ENCODE measurements around the gene KRI1. TPM values are rescaled to one million over a fixed set of nuclear protein-coding genes. Genes with fewer than 3 reads are reported as not detected.
A peak's percentile ranks its signal among the peaks of the same experiment; 100 is the strongest.

The KRI1 gene
- total RNA-seq, 6 experiments from 2014 or later = 12.8 to 20.2 (median 17.5) TPM

DNA sequence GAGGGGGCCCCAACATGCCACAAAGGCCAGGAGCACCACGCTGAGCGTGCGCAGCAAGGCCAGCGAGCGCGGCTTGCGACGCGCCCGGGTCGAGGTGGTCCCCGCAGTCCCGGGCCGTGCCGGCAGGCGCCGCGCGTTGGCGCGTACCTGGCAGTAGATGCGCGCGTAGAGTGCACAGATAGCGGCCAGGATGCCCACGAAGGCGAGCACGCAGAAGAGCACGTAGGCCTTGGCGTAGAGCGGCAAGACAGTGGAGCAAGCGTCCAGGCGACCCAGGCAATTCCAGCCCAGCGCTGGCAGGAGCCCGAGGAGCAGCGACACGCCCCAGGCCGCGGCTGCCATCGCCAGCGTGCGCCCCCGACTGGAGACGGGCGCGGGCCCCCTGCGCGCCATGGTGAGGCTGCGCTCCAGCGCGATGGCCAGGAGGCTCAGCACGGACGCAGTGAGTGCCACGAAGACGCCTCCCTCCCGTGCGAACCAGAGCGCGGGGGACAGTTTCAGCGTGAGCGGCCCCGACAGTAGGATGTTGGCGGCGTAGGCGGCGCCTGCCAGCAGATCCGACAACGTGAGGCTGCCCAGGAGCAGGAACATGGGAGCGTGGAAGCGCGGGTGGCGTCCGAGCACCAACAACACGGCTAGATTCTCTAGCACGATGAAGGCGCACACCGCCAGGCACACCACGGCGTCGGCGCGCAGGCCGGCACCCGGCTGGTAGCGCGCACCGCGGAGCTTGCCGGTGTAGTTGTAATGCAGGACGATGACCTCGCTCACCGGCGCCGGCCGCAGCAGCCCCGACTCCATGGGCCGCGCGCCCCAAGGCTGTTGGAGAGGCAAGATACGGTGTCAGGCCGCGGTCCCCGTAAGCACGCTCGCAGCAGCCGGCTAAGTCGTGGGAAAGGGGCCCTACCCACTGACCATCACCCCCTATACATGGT, 51.3 kb downstream of the KRI1 start:
- Mint-ChIP-seq H3K4me3 (no peak overlapping the region), H3K4me1 (ENCODE audit: low read depth) (peaks cover 30% of the 10 kb centered on the region), H3K9me3 (no peaks in the 10 kb centered on the region), H3K27me3 (ENCODE audit: insufficient read depth) (peaks cover 1% of the 10 kb centered on the region; the same call in 1 of the 2 replicates), H3K36me3 (ENCODE audit: low read depth) (no peaks in the 10 kb centered on the region), H3K27ac (no peak overlapping the region)
- no peak for DNase-seq
- peak; percentile 15; the same call in 1 of the 2 replicates for TF ChIP-seq CTCF (IDR thresholded peaks at IDR 0.05)

- Mint-ChIP-seq H3K9me3 (no peaks in the 10 kb centered on the region), H3K4me1 (ENCODE audit: low read depth) (peaks cover 18% of the 10 kb centered on the region), H3K27me3 (ENCODE audit: insufficient read depth) (peaks cover 1% of the 10 kb centered on the region; the same call in 1 of the 2 replicates), H3K4me3 (no peak overlapping the region), H3K27ac (no peak overlapping the region), H3K36me3 (ENCODE audit: low read depth) (no peaks in the 10 kb centered on the region)
- TF ChIP-seq CTCF (IDR thresholded peaks at IDR 0.05) = no peak
- DNase-seq = no peak
Observed at GRCh38 chr19:10513223-10513622, 52.6 kb downstream of the KRI1 start.

DNA sequence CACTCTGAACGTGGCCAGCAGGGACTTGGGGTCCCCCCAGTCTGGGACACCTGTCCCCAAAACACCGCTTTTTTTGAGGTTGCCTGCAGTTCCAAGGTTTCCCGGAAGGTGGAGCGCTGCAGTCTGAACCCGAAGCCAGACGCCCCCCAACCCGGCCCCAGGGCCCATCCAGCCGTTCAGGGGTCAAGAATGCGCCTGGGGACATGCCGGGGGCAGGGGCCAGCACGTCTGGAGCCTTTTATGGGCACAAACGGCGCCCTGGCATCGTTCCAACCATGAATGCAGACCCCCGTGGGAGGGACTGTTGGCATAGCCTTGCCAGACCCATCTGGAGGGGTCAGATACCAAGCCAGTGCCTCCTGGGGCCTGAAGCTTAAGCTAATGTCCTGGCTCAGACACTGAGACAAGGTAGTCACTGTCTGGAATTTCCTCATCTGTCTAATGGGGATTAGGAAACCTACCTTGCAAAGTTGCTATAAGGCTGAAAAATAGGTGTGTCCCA, 55.5 kb downstream of the KRI1 start:
- H3K27ac Mint-ChIP-seq = no peak overlapping the region
- peaks cover 1% of the 10 kb centered on the region for H3K27me3 Mint-ChIP-seq (ENCODE audit: insufficient read depth)
- DNase-seq = no peak
- peak; percentile 88 for TF ChIP-seq CTCF (IDR thresholded peaks at IDR 0.05)
- no peaks in the 10 kb centered on the region for H3K9me3 Mint-ChIP-seq
- H3K4me3 Mint-ChIP-seq = no peak overlapping the region
- H3K36me3 Mint-ChIP-seq (ENCODE audit: low read depth) = no peaks in the 10 kb centered on the region
- H3K4me1 Mint-ChIP-seq (ENCODE audit: low read depth) = no peaks in the 10 kb centered on the region

DNA sequence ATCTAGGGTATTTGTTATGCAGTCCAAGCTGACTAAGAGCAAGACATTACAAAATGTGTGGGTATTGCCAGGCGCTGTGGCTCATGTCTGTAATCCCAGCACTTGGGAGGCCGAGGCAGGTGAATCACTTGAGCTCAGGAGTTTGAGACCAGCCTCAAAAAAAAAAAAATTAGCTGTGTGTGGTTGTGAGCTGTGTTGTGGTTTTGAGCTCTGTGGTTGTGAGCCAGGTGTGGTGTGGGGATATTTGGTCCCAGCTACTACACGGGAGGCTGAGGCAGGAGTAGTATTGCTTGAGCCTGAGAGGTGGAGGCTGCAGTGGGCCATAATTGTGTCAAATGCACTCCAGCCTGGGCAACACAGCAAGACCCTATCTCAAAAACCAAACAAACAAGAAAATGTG, 57.1 kb downstream of the KRI1 start:
- DNase-seq = peak; percentile 11
- Mint-ChIP-seq H3K36me3 (ENCODE audit: low read depth) (no peaks in the 10 kb centered on the region), H3K27me3 (ENCODE audit: insufficient read depth) (no peaks in the 10 kb centered on the region; the same call in 1 of the 2 replicates), H3K4me3 (no peak overlapping the region), H3K4me1 (ENCODE audit: low read depth) (no peaks in the 10 kb centered on the region), H3K9me3 (no peaks in the 10 kb centered on the region), H3K27ac (no peak overlapping the region)
- no peak for TF ChIP-seq CTCF (IDR thresholded peaks at IDR 0.05)

DNA sequence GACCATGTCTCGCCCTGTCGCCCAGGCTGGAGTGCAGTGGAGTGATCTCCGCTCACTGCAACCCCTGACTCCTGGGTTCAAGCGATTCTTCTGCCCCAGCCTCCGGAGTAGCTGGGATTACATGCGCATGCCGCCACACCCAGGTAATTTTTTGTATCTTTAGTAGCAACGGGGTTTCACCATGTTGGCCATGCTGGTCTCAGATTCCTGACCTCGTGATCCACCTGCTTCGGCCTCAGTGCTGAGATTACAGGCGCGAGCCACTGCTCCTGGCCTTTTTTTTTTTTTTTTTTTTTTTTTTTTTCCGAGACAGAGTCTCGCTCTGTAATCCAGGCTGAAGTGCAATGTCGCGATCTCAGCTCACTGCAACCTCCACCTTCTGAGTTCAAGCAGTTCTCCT, 57.8 kb downstream of the KRI1 start:
- no peaks in the 10 kb centered on the region for H3K9me3 Mint-ChIP-seq
- no peak for DNase-seq
- H3K4me3 Mint-ChIP-seq = no peak overlapping the region
- H3K36me3 Mint-ChIP-seq (ENCODE audit: low read depth) = no peaks in the 10 kb centered on the region
- H3K27me3 Mint-ChIP-seq (ENCODE audit: insufficient read depth) = no peaks in the 10 kb centered on the region; the same call in 1 of the 2 replicates
- H3K27ac Mint-ChIP-seq = no peak overlapping the region
- TF ChIP-seq CTCF (IDR thresholded peaks at IDR 0.05) = no peak
- no peaks in the 10 kb centered on the region for H3K4me1 Mint-ChIP-seq (ENCODE audit: low read depth)
